ENCODE data around the gene STMN3.

DNA sequence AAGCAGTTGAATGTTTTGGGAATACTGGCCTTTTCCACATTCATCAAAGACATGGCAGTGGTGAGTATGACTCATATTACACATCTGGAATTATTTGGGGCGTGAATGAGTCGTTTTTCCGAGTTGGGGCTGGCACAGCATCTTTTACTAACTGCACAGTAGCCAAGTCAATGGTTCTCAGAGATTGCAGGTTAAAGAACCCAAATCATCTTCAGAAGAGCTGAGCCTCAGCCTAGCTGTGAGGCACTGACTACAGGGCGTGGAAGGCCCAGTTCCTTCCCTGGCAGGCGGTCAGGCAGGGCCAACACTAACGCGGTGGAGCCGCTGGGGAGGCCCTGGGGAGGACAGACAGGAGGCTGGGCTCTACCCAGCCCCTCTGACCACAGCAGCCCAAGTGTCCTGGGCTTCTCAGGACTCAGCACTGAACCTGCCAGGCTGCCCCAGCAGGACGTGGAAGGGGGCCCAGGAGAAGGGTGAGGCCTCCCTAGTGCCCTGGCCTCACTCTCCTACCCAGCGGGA lies 59.1 kb downstream of the STMN3 start:
- no peak for TF ChIP-seq MYNN (tag by site-specific recombination; IDR thresholded peaks at IDR 0.05; ENCODE audit: borderline replicate concordance)
- TF ChIP-seq OSR2 (tag by site-specific recombination; IDR thresholded peaks at IDR 0.05), result no peak
- TF ChIP-seq GLIS2 (tag by site-specific recombination; IDR thresholded peaks at IDR 0.05), result no peak
- TF ChIP-seq ZNF311 (tag by site-specific recombination; IDR thresholded peaks at IDR 0.05; ENCODE audit: borderline replicate concordance), result no peak

Data from HEK293 (cell line).